NAMALWA (cell line): ENCODE data around the gene KANSL3.
"Not testable (repeated sequence)": the region's sequence is repeated elsewhere in the genome, so short reads cannot be mapped to it uniquely, and the experiment has no call there.

ENCODE experiments used
- DNase-seq: peaks from one replicate; pipeline ENCODE4 v3.0.0-alpha.2; 2015; ENCODE audit warnings: low spot score

KANSL3 gene

GRCh38 chr2:96557421-96557820 is 80.7 kb downstream of the KANSL3 start:
- DNase-seq, result not testable (repeated sequence)

- no peak for DNase-seq
Measured at GRCh38 chr2:96556441-96557330, 81.4 kb downstream of the KANSL3 start.

- no peak for DNase-seq
Measured at GRCh38 chr2:96555146-96555610, 82.9 kb downstream of the KANSL3 start.

DNA sequence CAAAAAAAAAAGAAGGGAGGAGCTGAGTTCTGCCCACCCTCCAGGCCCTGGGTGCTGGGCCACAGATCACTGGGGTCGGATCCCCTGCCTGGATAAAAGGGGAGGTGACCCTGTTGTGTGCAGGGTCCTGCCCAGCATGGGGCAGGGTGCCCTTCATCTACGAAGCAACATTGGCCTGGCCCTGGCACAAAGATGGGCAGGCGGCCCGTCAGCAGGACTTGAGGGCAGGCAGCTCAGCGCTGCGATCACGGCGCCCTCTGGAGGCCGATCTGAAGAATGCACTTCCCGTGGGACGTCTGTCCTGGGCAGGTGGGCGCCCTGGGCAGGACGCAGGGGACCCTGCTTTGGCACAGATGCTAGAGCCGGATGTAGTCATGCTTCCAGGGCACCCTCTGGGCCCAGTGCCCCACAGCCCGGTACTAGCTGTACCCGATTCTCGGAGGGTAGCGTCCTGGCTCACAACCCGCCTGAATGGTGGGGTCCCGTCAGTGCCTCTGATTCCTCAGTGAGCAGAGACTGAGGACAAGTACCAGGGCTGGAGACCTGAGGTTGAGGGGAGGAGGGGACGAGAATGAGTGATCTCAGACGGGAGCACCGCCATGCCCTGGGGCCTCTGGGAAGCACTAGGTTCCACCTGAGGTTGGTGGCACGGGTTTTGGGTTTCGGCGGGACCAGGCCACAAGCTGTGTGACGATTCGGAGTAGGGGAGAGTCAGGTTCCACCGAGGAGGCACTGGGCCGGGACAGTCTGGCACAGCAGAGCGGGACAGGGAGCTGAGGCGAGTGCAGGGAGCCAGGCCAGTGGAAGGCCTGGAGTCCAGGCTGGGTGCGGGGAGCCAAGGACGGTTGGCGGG is 83.6 kb downstream of the KANSL3 start:
- peak; percentile 68 for DNase-seq

GRCh38 chr2:96553957-96554292 is 84.2 kb downstream of the KANSL3 start:
- DNase-seq, result not testable (repeated sequence)

DNA sequence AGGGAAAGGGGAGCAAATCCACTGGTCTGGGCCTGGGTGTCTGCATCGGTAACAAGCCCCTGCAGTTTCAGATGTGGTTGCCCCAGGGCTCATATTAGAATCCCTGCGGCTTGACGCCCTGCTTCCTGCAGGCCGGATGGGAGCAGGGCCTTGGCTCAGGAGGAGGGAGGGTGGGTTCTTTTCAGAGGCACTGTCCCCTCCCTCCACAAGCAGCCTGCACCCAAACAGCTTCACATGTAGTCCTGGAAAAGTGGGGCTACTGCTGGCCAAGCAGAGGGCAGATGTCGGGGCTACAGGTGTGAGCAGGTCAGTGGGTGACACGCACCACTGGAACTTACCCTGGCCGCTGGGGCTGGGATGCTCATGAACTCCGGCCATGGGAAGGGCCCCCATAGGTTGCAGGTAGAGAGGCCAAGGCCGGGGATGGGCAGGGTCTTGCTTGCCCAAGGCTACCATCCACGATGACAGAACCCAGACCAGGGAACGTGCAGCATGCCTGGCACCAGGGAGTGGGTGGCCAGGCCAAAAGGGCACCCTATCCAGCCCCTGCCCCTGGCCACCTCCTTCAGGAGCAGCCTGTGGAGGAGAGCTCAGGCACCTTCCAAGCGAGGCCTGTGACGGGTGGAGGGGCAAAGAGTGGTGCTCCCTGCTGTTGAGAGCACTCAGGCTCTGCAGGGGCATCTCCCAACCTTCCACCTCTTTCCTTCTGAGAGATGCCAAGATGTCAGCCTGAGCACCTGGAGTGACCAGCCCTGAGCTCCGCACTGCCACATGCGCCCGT is 84.7 kb downstream of the KANSL3 start:
- no peak for DNase-seq

DNA sequence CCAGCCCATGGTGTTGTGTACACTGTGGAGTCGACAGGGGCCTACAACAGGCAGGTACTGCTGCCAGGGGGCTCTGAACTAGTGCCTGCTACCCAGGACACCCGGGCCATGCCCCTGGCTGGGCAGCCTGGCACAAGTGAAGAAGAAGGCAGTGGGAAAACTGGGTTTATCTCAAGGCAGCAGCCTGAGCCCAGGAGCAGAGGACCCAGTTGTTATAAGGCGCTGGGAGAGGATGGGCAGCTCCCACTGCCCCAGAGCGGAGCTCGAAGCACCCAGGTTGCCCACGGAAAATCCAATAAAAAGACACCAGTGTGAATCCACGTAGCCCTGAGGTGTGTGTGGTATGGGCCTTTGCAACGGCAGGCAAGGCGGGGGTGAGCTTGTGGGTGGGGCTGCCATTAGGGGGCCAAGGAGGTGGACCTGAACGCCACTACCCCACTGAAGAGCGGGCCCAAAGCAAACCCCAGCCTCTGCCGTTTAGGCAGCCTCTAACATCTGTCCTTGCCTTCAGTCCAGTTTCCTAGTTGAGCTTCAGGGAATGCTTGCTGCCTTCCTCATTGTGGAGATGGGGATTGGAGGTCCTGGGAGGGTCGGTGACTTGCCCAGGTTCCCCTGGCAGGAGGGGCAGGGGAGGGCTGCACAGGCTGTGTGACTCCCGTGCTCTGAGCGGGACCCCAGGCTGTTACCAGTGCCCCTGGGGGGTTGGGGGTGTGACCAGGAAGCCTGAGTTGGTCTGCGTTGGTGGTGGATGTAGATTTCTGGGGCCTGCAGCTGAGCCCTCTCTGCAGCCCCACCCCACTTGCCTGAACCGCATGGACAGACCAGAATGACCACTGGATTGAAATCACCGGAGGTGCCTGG is 85.6 kb downstream of the KANSL3 start:
- DNase-seq, result no peak

GRCh38 chr2:96551605-96552314 is 86.4 kb downstream of the KANSL3 start:
- DNase-seq, result no peak

DNA sequence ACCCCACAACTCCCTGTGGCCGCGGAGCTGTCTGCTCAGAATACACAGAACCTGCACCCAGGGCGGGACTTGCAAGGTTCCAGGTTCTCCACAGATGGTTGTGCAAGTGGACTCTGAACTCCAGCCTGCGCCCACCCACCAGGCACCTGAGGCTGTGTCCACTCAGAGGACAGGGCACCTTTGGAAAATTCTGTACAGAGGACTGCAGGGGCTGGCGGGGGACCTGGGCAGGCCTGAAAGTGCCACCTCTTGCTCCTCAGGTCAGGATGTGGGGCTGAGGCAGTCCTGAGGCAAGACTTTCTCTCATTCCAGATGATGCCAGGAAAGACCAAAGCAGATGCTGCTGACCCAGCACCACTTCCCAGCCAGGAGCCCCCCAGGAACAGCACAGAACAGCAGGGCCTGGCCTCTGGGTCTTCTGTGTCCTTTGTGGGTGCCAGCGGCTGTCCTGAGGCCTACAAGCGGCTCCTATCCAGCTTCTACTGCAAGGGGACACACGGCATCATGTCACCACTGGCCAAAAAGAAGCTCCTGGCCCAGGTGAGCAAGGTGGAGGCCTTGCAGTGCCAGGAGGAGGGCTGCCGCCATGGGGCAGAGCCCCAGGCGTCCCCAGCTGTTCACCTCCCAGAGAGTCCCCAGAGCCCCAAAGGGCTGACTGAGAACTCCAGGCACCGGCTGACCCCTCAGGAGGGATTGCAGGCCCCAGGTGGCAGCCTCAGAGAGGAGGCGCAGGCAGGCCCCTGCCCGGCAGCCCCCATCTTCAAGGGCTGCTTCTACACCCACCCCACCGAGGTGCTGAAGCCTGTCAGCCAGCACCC is 87.1 kb downstream of the KANSL3 start:
- DNase-seq, result no peak

GRCh38 chr2:96549967-96550786 is 87.9 kb downstream of the KANSL3 start:
- no peak for DNase-seq

GRCh38 chr2:96549466-96549785 is 88.7 kb downstream of the KANSL3 start:
- DNase-seq, result no peak

GRCh38 chr2:96548558-96549465 is 89.3 kb downstream of the KANSL3 start:
- DNase-seq, result no peak

DNA sequence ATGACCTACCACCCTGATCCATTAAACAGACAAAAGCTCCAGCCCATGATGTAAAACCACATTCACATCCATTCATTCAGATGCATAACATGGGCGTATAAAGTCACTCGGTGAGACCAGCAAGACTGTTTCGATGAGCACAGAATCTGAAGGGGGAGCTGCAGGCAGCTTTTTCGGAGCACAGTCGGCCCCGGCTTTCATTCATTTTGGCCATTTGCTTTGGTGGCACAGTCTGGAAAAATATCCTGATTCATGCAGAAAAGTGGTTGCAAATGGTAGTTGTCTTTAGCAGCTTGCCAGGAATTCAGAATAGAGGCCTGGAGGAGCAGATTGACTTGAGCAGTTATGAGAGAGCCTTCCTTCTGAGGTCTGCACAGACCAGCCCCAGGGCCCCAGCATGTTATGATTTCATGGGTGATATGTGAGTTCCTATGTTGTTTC is 90.4 kb downstream of the KANSL3 start:
- DNase-seq, result no peak

- no peak for DNase-seq
Measured at GRCh38 chr2:96547203-96547641, 90.9 kb downstream of the KANSL3 start.

- DNase-seq, result no peak
Measured at GRCh38 chr2:96546797-96547196, 91.3 kb downstream of the KANSL3 start.

GRCh38 chr2:96546321-96546720 is 91.8 kb downstream of the KANSL3 start:
- DNase-seq, result no peak
